ENCODE data around the gene CCDC33.

The CCDC33 gene

DNA sequence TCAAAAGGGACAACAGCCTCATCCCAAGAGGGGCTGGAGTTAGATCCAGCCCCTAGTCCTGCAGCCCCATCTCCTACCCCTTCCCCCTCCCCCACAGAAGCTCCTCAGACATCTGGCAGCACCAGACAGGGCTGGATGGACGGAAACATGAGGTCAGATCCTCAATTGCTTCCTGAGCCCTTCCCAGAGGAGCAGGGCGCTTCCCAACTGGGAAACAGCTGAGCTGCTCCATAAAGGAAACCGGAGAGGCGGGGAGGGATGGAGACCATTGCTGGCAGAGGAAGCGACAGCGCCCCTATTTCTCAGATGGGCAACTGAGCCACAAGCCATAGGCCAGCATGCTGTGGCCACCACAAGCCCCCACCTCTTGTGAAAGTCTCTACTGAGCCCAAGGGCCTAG is 149.6 kb downstream of the CCDC33 start:
- TF ChIP-seq, protein P1, sequence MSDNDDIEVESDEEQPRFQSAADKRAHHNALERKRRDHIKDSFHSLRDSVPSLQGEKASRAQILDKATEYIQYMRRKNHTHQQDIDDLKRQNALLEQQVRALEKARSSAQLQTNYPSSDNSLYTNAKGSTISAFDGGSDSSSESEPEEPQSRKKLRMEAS (IDR thresholded peaks at IDR 0.05) = no peak
- TF ChIP-seq ZBTB7A (IDR thresholded peaks at IDR 0.05; ENCODE audit: low read depth) (no peak), RAD21 (IDR thresholded peaks at IDR 0.05; ENCODE audit: low read depth) (no peak), CREB1 (IDR thresholded peaks at IDR 0.05; ENCODE audit: low read depth) (no peak), YY1 (IDR thresholded peaks at IDR 0.05; ENCODE audit: low read depth) (no peak), TCF12 (IDR thresholded peaks at IDR 0.05; ENCODE audit: low read depth) (no peak), FOXM1 (IDR thresholded peaks at IDR 0.05; ENCODE audit: borderline replicate concordance, low read depth) (no peak), TEAD4 (IDR thresholded peaks at IDR 0.05) (no peak), EGR1 (IDR thresholded peaks at IDR 0.05) (no peak), CEBPB (IDR thresholded peaks at IDR 0.05) (no peak)
- TF ChIP-seq, protein P2, sequence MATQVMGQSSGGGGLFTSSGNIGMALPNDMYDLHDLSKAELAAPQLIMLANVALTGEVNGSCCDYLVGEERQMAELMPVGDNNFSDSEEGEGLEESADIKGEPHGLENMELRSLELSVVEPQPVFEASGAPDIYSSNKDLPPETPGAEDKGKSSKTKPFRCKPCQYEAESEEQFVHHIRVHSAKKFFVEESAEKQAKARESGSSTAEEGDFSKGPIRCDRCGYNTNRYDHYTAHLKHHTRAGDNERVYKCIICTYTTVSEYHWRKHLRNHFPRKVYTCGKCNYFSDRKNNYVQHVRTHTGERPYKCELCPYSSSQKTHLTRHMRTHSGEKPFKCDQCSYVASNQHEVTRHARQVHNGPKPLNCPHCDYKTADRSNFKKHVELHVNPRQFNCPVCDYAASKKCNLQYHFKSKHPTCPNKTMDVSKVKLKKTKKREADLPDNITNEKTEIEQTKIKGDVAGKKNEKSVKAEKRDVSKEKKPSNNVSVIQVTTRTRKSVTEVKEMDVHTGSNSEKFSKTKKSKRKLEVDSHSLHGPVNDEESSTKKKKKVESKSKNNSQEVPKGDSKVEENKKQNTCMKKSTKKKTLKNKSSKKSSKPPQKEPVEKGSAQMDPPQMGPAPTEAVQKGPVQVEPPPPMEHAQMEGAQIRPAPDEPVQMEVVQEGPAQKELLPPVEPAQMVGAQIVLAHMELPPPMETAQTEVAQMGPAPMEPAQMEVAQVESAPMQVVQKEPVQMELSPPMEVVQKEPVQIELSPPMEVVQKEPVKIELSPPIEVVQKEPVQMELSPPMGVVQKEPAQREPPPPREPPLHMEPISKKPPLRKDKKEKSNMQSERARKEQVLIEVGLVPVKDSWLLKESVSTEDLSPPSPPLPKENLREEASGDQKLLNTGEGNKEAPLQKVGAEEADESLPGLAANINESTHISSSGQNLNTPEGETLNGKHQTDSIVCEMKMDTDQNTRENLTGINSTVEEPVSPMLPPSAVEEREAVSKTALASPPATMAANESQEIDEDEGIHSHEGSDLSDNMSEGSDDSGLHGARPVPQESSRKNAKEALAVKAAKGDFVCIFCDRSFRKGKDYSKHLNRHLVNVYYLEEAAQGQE (IDR thresholded peaks at IDR 0.05; ENCODE audit: low read depth) = no peak
